GM21825 (cell line): ENCODE measurements around the gene DPP4.

Experiments used
- ATAC-seq: cut with Tn5 transposase; IDR thresholded peaks from one replicate; pipeline ENCODE4 v1.9.1; 2021; ENCODE audit warnings: mild to moderate bottlenecking, moderate library complexity; ENCODE audit not compliant: unreplicated experiment

DPP4 gene

DNA sequence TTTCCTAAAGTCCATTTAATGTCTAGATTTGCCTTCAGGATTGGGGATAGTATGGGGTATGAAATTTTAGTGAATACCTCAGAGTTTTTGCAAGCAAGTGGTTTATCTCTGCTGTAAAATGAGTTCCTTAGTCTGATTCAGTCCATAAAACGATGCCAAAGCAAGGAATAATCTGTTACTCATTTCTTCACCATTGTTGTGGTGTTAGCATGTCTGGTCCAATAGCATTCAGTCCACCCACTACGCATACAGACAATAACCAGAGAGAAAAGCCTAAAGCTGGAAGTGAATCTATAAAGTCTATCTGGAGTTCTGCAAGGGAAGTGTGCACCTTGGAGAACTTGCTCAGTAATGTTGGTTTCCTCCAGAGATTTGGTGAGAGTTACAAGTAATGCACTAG is 12.9 kb upstream of the DPP4 start:
- ATAC-seq, result no peak

DNA sequence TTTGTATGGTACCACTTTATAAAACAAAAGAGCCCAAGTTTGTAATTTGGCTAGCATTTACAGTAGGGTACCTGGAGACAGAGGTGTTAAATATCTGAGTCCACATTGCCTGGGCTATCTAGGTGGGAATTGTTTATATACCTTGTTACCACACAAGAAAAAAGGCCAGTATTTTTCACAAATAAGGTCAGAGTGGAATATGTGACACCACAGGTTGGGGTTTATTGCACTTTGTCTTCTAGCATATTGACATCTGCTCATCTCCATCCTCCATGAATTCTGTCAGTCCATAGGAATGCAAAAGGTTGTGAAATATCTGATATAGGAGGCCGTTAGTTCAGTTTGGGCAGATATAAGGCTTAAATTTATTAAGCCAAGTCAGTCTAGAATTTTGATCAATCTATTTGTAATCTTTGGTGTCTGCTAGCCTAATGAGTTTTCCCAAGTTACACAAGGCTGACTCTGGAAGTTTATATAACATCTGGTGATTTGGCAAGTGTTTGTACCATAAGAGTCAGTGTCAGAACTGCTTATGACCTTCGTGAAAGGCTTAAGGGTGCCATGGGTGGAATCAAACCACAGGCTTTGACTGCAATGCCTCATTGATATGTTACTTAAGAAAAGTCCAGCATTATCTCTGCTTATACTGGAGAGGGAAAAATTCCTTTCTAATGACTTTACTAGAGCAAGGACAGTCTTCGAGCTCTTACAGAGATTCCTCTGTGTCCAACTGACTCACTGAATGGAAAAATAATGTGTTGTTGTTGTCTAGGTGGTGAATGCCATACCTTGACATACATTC is 11.3 kb upstream of the DPP4 start:
- ATAC-seq, result no peak

DNA sequence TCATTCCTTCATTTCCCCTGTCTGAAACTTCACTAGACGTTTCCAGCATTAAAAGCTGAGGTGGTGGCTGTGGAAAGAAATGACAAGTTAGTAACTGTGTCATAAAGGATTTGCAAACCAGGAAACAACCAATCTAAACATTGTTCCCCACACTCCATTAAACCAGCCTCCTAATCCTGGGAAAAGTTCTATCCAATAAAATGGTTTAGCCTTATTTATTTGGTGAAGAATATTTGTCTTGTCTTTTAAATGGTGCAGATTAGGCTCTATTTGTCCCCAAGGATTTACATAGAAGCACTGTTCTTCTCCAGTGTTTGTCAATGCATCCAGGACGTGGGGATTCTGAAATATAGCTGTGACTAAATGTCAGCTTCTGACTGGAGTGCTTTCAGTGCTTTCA is 10.5 kb upstream of the DPP4 start:
- ATAC-seq, result no peak

DNA sequence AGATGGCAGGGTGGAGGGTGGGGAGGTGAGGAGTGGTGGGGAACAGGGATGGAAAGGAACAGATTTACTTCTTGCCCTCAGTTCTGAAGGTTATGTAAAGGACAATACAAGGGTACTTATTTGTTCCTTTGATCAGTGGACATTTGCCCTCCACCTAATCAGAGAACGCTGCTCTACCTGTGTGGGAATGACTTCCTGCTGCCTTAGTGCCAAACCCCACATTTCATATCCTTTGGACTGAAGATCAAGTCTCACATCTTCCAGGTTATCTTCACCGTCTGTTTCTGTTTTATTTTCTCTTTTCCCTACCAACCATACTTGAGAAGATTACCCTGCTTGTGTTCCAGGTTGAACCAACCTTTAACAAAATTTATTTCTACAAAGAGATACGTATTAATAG is 8.7 kb upstream of the DPP4 start:
- no peak for ATAC-seq

DNA sequence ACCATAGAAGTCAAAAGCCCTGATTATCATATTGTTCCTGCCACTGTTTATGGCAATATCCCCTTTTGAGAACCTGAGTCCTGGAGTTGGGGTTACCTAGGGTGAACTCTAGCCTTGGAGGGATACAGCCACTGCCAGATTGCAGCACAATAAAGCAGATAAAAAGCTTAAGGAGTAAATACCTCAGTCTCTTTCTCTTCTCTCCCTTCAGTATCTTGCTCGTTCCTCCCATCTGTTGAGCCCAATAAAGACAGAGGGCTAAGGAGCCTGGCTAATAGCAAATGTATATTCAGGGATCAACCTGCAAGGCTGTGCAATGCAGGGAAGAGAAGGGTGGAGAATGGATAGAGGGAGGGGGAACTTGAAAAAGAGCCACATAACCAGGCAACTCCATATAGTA is 8.0 kb upstream of the DPP4 start:
- ATAC-seq, result no peak

DNA sequence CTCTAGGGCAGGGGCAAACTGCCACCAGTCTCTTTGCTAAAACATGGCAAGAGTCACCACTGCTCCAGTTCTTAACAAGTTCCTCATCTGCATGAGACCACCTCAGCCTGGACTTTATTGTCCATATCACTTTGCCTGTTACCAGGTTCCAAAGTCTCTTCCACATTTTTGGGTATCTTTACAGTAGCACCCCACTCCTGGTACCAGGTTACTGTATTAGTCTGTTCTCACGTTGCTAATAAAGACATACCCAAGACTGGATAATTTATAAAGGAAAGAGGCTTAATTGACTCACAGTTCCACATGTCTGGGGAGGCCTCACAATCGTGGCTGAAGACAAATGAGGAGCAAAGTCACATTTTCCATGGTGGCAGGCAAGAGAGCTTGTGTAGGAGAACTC is 5.5 kb upstream of the DPP4 start:
- ATAC-seq, result no peak

DNA sequence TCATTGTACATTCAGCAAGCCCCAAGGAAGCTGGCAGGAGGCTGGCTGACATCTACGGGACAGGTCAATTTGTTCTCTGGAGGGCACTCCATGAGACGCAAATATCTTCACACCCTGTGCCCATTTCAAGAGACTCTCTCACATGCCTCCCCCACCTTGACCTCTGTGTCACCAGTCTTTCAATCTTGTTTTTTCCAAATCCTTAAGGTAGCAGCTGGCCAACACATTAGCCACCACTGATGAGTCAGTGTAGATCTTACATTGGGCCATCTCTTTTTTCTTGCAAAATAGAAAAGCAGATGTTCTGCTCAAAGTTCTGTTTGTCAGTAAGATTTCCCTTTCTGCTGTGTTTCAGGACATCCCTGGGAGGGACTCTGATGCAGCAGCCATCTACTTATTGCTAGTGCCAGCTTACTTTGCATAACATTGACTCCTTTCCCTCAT is 1.7 kb upstream of the DPP4 start:
- no peak for ATAC-seq

DNA sequence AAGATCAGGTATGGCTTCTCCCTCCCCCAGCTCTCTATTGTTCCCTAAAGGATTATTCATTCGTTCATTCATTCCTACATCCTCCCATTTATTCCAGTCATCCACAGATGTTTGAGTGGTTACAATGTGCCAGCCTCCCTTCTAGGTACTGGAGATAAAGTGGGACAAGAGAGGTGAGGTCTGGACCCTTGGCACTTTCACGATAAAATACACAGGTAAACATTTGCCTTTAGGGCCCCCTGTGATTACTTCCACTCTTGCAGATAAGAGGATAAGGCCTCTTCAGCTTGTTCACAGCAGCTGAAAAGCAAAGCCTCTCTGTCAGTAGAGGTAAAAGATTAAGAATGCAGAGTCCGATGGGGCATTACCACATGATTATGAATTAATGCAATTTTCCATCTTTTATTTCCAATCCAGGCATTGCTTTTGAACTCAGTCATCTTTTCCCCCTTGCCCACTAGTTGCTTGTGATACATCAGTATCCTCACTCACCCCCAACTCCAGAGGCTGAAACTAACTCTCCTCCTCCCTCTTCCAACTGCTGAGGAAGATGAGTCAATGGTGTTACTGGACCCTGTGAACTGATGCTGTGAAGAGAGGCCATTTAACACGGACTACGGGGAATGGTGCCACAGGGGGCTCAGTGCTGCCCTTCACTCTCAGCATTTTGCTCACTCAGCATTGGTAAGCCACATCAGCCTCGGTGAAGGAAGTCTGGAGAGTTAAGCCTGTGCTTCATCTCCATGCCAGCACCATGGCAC is 1.1 kb upstream of the DPP4 start:
- no peak for ATAC-seq

DNA sequence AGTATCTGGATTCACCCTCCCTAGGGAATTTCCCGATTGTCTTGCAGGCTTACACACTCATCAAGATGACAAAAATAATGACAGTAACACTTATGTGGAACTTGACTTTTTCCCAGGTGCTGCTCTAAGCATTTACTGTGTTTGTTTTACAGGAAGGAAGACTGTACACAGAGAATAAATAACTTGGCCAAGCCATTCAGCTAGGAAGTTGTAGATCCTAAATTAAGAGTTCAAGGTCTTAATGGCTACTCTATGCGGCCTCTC is 549 bp upstream of the DPP4 start:
- no peak for ATAC-seq

DNA sequence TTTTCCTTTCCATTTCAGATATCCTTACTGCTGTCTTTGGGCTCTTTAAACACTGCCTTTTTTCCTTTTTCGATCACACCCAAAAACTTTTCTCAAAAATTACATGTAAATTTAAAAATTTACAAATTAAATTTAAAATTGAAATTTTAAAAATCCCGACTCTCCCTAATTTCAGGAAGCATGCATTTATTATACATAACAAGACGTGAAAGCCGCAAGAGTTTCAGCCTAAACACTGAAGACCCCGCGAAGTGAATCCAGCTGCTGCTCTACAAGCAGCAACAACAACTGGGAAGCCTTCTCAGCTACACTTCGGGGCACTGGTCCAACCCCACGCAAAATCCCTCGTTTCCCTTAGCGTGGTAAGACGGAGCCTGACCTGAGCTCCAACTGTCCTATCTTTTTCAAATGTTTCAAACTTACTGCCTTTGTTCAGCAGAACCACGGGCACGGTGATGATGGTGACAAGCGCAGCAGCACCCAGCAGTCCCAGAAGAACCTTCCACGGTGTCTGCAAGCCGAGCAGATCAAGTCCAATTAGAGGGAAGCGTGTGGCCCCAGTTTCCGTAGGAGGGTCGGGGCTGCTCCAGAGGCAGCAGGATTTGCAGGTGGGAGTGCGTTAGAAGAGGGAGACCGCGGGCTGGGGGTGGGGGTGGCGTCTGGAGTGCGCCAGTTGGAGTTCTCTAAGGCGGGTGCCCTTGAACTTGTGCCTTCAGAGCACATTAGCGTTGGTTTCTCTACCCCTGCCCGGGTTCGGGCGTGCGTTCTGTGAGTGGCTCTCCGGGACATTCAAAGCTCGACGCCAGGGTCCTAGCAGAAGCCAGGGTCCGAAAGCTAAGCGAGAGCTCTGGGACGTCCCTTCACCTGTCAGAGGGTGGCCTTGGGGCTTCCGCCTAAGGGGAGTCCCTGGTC is 783 bp downstream of the DPP4 start:
- ATAC-seq, result no peak

DNA sequence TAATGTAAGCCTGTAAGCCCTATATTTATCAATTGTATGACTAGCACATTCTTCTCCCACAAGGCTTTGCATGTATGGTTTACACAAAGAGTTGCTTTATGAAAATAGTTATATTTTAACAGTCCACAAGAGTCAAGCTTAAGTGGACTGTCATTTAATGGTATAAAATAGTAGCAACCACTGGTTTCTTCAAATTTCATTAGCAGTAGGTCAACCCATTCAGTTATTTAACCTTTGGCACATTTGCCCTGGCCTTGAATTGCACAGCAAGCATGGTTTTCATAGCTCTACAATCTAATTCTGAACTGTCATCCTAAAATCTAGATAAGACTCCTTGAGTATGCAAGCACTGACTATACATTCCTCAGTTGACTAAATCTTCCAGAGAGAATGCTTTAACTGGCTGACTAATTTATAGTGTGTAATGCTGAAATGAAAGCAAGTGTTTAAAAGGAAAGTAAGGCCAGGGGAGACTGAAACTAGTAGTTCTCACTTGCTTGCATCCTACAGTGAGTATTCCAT is 1.8 kb downstream of the DPP4 start:
- ATAC-seq, result peak; percentile 50

DNA sequence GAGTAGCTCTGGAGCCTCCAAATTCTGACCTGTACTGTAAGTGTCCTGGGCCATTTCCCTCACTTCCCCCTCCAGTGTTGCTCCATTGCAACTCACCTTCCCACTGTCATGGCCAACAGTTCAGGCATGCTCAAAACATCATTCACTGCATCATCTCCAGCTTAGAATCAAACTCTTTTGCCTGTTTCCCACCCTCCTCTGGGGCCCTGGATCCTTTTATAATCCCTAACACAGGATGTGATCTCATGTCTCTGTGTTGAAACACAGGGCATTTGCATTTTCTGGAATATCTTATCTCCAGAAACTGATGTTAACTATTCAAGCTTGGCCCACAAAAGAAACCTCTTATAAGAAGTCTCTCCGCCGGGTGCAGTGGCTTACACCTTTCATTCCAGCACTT is 3.0 kb downstream of the DPP4 start:
- ATAC-seq, result no peak

DNA sequence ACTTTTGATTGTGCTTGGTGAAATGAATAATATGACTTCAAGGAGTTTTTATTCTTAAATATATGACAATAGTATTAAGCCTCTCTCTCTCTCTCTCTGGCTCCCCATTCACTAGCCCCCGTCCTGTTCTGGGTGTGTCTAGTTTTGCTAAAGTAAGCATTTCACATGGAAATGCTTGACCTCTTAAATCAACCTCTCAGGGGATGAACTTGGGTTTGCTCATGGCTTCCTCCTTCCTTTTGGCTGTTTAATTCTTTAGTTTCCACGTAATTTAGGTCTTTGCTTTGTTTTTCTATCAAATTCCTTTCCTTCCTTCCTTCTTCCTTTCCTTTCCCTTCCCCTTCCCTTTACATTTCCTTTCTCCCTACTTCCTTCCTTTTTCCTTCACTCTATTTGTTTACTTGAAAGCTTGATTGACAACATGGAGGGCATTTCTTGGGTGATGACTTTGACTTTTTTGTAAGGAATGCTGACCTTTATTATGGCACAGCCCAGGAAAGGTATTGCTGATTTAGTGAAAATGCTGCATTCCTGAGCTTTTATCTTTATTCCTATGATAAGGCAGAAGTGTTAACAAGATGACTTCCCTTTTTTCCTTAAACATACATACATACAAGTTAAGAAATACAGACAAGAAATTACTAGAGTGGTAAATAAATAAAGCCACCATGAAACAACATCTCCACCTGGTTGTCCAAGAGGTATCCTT is 3.6 kb downstream of the DPP4 start:
- ATAC-seq, result no peak

DNA sequence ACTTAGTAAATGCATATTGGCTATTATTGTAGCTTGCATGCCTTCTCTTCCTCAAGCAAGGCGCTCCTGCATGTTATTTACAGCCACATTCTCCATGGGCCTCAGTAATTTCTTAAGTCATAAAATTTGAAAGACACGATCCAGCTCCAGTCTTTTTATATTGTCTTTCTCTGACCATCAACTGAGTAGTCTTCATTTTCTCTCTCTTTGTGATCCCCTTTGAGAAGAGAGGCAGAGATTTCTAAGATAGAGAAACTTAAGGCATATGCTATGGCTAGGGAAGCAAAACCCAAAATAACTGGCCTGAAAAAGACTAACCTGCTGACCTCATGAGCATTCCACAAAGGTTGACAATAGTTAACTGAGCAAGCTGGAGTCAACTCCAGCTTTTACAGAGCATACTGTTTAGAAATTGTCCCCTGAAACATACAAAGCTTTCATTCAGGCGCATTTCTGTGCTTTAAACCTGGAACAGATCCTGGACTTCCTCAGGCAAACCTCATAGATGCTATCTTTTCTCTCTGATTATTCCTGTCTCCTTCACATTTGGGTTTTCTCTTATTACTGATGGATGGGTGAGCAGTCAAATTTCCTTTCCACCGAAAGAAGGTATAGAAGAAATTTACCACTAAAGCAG is 4.6 kb downstream of the DPP4 start:
- ATAC-seq, result no peak

DNA sequence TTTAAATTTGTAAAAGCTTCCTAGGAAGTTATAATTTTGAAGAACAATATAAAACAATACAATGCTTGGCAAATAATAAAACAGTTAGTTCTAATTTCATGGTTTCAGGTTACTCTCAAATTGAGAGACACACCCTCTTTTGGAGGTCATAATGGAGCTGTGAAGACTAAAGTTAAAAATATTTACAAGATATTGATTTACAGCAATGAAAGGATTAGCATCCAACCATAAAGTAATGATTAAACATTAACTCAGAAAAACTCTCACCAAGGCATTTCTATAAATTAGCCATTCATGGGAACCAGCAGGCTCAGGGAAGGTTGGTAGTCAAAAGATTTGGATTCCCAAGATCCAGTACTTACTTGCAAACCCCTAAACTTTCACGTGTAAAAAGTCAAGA is 6.4 kb downstream of the DPP4 start:
- no peak for ATAC-seq

DNA sequence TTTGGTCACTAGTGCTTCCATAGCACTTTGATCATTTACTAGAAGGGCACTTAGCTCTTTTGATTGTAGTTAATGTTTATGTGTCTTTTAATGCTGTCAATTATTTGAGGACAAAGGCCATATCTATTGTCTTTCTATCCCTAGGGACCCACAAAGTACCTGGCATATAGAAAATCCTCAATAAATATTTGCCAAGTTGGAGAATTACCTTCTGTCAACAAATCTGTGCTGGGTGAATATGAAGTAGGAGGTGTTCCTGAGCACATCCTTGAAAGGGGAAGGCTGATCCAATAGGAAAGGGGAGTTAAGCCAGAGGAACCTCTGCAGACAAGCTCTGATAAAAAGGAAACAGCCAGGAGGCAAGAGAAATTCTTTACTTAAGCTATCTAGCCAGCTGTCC is 8.2 kb downstream of the DPP4 start:
- no peak for ATAC-seq

DNA sequence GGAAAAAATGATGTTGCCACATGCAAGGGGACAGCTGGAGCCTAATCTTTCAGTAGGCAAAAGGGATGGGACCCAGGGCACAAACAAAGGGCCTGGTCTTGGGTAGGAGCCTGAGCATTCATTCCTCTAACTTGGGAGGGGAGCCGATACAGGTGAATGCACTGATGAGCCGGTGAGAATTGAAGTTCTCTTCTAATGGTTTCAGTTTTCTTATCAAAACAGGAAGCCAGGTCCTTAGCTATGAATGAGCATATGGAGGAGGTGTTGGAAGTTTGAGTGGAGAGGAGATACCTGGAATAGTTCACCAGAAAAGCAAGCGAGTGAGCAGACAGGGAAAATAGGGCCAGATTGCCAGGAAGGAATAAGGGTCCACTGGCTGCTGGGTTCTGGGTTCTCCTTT is 10.1 kb downstream of the DPP4 start:
- ATAC-seq, result peak; percentile 60

DNA sequence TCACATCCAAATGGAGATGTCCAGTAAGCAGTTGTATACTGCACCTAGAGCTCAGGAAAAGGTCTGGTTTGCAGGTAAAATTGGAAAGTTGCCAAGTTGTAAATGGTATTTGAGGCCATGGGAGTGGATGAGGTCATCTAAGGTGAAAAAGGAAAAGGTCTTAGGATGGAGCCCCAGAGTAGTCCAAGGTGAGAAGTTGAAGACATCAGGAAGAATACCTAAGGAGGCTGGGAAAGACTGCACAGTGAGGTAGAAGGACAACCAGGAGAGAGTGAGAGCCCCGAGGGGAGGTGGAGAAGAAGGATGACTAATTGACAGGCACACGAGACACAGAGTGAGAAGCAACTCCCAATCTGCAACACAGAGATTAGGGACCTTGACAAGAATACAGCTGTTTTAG is 10.7 kb downstream of the DPP4 start:
- ATAC-seq, result peak; percentile 9

DNA sequence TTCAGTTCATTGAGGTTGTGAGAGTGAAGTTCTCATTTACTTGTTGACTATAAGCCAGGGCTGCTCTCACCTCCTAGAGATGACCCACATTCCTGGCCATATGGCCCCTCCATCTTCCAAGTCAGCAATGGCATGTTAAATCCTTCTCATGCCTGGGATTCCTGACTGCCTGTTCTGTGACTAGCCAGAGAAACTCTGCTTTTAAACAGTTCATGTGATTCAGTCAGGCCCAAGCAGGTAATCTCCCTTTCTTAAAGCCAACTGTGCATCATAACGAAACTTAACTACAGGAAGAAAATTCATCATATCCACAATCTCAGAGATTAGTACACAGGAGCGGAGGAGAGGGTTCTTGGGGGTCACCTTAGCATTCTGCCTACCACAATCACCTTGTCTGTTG is 11.5 kb downstream of the DPP4 start:
- no peak for ATAC-seq

DNA sequence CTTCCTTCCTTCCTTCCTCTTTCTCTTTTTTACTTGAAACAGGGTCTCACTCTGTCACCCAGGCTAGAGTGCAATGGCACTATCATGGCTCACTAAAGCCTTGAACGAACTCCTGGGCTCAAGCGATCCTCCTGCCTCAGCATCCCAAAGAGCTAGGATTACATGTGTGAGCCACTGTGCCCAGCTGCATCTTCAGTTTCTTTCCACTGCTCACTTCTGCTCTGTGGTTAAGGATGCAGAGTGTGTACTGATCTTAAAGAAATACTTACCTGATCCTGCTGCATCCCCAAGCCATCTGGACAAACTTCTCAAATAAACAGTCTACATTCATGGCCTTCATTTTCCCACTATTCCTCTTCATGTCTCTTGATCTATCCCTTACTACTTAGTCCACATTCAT is 13.0 kb downstream of the DPP4 start:
- ATAC-seq, result no peak
